ENCODE data around the gene RAB12.
"Not testable (repeated sequence)": the region's sequence is repeated elsewhere in the genome, so short reads cannot be mapped to it uniquely, and the experiment has no call there.

RAB12 gene

DNA sequence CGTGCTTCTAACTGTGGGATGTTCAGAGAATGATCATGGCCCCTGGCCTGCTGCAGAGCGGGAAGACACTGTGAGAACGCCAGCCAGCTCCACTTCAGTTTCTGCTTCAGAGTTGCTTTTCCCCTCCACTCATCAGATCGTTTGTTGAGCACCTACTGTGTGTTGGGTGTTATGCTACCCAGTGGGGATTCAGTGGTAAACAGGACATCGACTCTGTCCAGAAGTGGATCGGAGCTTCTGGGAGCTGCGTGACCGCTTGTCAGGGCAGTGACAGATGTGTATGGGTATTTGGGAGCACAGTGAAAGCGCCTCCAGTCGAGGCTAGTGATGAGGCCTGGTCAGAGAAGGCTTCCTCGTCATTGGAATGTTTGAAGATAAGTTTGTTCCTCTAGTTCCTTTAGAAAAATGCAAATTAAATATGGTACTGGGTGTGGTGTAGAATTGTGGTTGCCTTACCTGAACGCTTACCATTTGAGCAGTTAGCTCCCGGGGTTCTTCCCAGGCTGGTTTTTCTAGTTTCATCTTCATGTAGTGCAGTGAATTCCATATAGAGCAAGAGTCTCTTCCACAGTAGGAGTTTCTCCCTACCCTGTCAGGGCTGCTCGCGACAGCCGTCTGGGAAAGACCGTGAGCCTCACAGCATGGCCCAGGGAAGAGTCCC is 2.8 kb downstream of the RAB12 start:
- DNase-seq (ENCODE audit: low read depth): no peak

DNA sequence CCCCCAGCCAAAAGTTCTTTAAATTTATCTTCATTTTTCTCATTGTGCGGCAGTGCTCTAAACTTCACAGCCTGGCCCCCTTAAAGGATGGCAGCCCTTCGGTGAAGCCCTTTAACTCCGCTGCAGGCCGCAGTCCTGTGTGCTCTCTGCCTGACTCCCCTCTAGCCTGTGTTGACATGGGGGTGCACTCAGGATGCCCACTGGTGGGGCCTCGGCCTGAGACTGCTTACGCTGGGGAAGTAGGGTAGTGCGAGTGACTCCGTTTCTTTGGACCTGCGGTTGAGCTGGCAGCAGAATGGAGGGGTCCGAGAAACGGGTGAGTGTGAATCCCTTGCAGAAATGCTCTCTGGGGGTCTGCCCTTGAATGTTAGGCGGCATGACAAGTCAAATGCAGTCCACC is 5.6 kb downstream of the RAB12 start:
- no peak for DNase-seq (ENCODE audit: low read depth)

DNA sequence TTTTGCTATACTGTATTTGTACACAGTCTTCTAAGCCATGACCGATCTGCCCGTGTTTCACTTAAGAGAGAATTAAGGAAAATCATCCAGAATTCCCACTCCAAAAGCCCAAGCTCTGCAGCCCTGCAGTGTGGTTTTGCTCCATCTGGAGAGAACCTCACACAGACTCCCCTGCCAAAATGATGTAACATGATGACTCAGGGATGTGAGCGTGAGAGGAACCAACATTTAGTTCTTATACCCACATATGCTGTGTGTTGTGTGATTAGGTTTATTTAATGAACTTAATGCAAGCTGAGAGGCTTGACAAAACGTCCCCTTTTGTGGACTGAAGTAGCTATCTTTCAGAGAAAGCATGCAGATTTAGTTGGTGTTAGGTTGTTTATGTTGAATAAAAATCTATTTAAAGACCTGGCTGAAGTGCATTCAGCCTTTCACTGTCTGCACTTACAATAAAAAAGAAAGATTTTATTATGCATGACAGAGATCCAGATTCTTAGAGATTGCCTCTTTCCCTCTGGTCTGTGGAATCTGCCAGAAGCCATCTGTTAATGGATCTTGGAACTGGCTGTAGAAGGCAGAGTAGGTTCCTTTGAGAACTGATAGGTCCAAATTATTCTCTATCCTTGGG is 6.3 kb downstream of the RAB12 start:
- DNase-seq (ENCODE audit: low read depth): peak; percentile 58

DNA sequence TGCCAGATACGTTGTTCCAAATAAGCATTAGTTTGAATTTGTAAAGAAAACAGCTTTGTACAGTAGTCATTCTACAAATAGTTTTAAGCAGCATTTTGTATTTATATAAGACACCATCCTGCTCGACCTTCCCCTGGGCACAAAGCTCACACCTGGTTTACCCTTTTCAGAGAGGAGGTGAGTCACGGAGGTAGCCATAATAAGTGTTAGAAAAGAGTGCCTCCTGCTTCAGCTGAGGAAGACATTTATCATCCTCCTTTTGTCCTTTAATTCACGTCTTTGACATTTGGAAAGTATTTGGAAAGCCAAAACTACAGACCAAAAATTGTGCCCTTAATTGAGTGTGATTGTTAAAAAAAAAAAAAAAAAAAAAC is 6.8 kb downstream of the RAB12 start:
- no peak for DNase-seq (ENCODE audit: low read depth)

DNA sequence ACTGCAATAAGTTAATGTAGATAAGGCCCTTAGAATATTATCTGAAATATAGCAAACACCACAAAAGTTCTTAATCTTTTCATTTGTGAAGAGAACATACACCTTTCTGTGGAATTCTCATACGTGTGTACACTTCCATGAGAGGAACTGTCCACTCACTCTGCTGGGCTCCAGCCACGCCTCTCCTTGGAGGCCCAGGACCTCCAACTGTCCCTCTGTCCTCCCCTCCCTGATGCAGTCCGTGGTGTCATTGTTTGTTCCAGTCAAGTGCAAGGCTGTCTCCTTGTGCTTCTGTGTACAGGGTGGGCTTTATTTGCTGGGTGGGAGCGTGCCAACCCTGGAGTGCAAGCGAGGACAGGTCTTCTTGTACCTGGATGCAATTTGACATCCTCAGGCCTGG is 8.7 kb downstream of the RAB12 start:
- DNase-seq (ENCODE audit: low read depth): no peak

DNA sequence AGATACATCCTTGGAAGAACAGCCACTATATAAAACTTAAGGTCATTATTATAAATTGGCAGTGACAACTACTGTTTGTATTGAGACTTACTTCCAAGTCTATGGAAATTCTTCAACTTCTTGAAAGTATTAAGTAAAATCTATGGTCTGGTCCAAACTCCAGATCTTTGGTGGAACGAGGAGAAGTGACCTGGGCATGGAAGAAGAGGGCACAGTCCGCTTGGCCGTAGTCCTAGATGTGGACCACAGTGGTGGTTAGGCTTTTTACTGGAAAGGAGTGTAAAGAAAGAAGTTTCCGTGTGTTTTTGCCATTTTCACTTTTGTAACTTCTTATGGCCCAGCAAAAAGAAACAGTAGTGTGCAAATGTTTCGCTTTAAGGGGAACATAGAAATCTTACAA is 9.8 kb downstream of the RAB12 start:
- DNase-seq (ENCODE audit: low read depth): no peak

DNA sequence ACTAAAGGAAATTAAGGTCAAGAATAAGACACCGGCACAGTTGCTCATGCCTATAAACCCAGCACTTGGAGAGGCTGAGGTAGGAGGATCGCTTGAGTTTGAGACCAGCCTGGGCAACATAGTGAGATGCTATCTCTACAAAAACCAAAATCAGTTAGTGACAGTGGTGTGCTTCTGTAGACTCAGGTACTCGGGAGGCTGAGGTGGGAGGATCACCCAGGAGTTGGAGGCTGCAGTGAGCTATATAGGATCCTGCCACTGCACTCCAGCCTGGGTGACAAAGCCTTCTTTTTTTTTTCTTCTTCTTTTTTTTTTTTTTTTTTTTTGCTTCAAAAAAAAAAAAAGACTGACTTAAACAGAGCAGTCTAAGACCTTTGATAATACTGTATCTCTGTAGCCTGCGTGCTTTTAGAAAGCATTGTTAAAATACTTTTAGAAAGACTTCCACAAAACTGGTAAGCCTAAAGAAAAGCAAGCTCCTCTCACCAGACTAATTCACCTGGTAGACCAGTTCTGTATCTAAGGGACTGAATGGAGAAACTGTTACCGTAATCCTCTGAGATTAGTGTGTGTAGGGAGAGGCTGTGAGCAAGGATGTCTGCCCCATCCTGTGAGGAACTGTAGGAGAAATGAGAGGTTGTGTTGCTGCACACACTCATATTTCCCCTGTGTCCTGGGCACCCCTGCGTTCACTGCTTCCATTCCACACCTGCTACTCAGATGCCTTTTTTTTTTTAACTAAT is 10.8 kb downstream of the RAB12 start:
- DNase-seq (ENCODE audit: low read depth): no peak

DNA sequence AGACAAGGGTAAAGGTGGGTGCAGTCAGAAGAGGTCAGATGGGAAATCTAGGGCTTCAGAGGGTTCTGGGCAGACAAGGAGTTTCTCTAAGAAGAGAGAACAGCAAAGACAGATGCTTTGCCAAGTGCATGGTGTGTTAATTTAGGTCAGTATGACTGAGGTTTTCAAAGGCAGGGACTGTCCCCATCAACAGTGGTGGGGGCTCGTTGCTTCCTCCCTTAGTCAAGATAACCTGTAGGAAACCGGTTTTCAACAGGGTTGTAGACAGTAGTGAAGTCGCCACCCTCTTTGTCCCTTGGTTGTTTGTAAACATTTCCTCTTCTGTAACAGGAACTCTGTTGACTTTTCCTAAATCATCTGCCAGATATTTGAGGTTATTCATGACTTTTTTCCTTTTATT is 11.6 kb downstream of the RAB12 start:
- no peak for DNase-seq (ENCODE audit: low read depth)

DNA sequence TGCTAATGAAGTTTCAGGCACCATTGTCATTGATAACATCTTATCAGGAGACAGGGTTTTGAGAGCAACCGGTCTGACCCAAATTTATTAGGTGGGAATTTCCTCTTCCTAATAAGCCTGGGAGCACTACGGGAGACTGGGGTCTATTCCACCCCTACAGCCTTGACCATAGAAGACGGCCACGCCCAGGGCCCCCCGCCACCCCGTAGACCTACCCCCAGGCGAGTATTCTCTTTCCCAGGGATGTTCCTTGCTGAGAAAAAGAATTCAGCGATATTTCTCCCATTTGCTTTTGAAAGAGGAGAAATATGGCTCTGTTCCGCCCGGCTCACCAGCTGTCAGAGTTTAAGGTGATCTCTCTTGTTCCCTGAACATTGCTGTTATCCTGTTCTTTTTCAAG is 13.4 kb downstream of the RAB12 start:
- DNase-seq (ENCODE audit: low read depth): not testable (repeated sequence)

DNA sequence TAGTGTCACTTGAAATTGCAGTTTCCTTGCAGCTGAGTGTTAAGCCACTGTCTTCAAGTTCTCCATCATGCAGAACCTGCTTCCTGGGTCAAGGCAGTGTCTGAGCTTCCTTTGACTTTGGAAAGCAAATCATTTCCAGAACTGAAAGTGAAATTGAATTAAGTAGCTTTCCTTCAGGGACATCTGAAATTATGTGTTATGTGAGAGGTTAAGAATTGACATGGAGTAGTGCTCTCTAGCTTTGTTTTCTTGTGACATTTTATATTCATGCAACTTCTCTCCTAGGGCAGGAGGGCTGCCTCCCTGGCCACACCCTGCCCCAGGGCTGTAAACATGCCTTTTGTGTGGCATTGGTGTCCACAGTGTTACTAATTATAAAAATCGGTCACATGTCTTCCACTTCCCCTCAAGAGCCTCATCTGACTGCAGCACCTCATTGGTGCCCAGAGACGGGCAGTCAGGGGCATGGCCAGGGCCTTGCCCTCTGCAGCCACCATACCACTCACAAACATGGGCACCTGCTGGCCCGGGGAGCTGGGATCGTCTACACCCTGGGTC is 14.4 kb downstream of the RAB12 start:
- DNase-seq (ENCODE audit: low read depth): no peak

DNA sequence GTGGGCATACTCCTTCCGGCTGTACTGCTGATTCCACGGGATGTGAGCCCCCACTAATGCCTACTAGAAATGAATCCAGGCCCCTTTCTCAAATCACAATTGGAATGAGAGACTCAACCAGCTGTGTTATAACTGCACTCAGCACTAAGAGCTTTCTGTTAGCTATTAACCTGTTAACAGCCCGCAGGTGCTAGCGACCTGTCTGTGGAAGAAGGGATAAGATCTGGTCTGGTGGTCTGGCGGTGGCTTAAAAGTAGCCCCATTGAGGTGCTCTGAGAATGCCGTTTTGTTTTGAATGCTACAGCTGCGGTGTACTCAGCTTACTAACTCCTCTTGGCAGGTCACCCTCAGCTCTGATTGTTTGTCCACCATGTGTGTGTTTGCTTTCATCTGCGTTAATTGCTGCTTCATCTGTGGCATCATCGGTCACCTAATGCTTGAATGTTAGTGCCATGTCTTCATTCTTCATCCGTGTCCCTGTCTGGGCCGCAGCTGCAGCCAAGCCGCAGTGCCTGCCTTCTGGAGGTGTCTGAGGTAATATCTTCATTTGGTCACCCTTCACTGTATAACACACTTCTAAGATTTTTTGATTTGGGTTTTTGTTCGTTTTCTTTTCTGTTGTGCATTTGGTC is 16.3 kb downstream of the RAB12 start:
- DNase-seq (ENCODE audit: low read depth): no peak

DNA sequence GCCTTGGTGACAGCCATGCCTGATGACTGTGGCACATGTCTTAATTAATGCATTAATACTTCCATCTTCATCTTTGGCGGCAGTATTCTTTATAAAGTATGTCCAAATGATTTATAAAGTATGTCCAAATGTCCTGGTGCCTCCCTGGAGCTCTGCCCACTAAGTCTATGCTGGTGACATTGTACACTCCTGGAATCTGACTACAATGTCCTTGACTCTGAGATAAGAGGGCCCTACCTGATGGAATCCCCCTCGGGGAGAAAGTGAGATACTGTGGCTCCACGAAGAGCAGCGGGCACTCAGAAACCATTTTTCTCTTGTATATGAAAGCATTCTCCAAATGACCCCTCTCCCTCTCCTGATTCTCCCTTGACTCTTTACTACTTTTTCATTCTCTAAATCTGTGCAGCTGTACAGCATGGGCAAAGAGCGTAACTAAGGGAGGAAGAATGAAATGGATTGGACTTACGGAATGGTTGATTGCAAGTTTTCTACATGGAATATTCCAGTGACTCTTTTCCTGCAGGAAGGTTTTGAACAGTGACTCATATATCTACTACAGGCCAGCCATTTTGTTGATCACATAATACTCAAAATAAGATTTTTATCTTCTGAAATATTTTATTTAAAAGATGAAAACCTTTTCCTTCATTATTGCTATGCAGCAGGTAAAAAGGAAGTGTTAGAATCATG is 17.3 kb downstream of the RAB12 start:
- DNase-seq (ENCODE audit: low read depth): no peak

DNA sequence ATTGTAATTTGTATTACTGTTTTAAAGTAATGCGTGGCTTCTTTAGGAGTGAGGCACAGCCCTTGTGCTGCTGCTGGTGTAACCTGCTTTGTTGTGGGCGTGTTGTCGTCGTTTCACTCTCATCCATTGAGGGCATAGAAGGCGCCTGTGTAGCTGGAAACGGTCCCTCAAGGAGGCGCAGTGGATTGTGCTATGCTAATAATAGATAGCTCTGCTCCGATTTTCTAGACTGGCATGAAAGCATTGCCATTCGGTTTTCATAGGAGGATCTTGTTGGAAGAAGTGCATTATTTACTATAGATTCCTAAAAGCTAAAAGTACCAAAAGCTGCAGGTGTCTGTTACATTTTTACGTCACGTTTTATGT is 17.9 kb downstream of the RAB12 start:
- DNase-seq (ENCODE audit: low read depth): no peak

DNA sequence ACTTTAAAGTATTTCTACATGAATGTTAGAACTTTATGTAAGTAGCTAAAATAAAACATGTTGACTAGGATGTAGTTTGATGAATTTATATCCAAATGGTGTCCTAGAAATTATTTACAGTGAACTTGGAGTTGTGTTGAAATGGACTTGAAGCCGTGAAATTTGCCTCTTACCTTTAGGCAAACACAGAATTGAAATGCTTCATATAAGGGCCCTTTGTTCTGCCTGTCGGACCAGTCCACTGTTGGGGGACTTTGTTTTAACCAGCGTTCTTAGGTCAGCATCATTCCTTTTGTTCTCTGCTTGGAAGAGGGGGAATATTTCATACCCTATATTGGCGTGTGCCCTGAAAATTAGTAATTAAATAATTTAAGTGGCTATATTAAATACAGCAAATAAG is 18.3 kb downstream of the RAB12 start:
- DNase-seq (ENCODE audit: low read depth): no peak

DNA sequence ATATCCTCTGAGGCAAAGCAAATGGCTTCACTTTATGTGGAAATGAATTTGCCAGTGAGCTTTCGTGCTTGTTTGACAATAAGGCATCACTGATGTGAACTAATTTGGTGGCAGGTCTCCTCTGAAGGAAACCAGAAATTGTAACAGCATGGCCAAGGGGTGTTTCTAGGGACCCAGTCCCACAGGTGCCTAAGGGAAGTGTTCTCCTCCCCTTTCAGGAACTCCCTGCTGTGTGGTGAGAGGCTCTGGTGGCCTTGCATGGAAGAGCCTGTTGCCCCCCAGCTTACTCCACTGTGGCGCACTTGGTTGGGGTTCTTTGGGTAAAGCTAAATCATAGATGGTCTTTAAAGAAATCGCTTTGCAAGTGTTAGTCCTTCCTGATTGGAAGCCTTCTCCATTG is 20.4 kb downstream of the RAB12 start:
- no peak for DNase-seq (ENCODE audit: low read depth)

DNA sequence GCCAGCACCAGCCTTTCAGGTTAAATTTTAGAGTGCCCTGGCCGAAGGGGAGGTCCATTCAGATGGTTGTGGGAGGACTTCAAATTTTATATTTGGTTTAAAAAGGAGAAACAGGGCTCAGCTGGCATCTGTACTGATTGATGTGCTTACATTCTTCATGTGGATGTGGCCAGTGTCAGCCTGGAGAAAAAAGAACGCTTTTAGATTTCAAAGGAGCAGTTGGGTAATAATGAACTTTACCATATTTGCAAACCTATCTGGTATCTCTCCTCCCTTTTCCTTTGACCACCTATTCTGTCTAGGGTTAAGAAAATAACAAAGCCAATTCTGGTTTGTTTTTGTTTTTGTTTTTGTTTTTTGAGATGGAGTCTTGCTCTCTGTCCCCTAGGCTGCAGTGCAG is 21.3 kb downstream of the RAB12 start:
- DNase-seq (ENCODE audit: low read depth): no peak

DNA sequence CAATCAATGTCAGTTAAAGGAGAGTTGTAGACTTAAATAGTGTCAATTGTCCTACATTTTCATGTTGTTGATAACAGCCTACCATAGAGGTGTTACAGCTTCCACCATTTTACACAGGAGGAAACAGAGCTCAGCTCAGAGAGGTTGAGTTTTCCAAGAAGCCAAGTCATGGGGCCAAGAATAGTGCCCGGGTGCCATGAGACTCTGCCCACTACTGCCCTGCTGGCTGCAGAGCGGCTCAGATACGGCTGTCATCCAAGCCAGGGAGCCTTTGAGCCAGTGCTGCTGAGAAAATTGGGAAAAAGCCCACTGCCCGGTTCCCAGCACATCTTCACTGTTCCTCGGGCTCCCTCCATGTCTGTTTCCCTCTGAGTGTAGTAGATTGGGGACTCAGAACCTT is 22.0 kb downstream of the RAB12 start:
- no peak for DNase-seq (ENCODE audit: low read depth)

DNA sequence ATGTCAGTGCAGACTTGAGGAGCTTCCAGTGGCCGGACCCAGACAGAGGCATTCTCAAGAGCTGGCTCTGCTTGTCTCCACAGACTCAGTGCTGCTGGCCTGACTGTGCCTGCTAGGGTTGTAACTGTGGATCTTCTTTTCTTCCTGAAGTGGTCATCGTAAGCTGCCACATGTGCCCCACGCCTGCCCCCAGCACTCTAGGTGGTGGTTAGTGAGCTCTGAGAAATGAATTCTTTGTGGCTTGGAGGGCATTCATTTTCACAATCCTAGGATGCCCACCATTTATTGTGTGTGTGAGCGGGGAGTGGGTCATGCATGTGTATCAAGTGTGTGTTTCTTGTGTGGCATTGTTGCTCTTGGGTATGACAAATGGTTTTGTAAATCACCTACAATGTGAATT is 23.1 kb downstream of the RAB12 start:
- no peak for DNase-seq (ENCODE audit: low read depth)

DNA sequence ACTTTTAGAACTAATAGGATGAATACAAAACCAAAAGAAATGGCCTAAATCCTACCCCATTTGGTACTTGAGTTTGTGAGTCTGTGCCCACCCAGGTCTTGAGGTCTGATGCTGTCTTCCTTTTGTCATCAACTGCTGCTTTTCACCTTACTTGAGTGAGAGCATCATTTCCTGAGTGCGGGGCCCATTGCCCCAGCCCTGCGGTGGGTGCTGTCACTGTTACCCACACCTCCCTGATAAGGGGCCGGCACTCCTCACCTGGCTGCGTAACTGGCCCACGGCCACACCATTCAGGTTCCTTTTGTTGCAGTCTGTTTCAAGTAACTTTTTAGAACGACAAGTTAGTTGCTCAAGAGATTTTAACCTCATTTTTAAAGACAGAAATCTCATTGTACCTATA is 25.3 kb downstream of the RAB12 start:
- no peak for DNase-seq (ENCODE audit: low read depth)

DNA sequence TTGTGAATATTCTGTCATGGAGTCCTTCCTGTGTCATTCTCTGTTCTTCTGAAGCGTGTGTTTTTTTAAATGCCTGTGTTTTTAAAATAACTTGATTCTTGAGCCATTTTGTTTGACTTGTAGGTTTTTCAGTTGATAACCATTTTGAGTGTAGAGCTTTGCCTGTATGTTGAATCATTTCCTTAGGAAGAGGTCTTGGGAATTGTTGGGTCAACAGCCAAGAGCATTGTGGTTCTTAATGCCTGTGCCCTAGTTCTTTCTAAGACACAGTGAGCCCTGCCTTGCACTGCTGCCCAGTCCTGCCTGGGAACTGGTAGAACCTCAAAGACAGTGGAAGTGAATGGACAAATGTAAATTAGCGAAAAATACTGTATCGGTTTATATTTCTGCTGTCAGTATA is 25.9 kb downstream of the RAB12 start:
- DNase-seq (ENCODE audit: low read depth): no peak

DNA sequence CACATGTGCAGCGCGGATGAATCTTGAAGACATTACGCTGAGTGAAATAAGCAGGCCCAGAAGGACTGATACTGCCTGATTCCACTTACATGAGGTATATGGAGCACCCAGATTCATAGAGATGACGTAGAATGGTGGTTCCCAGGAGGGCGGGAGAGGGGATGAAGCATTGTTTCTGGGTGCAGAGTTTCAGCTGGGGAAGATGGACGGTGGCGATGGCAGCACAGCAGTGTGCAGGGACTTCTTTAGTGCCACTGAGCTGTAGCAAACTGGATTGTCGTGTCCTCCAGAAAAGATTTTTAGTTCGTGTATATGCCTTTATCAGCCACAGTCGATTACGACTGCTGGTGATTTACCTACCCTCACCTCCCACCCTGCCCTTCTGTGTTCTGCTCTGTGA is 30.5 kb downstream of the RAB12 start:
- no peak for DNase-seq (ENCODE audit: low read depth)

DNA sequence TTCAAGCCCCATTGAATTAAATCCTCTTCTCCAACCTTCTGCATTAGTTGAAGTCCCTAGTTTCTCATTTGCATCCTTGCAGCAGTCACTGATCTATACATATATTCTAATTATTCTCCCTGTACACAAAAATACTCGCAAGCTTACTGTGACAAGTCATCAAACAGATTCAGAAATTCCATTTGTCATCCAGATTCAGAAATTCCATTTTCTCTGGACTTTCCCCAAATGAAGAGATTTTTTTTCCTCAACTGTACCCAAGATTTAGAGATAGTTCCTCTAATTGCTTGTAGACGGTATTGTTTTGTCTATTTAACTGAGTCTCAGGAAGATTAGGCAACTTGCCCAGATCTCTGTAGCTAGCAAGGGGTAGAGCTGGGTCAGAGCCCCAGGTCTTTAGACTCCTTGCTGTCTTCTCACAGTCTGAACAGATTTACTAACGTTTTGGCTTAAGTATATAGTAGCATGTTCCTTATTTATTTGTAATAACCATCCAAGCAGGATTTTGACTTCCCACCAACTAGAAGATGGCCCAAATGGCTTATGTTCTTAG is 34.2 kb downstream of the RAB12 start:
- no peak for DNase-seq (ENCODE audit: low read depth)

Data from non-pigmented ciliary epithelial cell (primary cell).